DND-41 (cell line): ENCODE data around the gene PLD5.

Source experiments
- EZH2 ChIP-seq: IDR thresholded peaks from 3 replicates; pipeline ENCODE4 v1.6.1; 2012; ENCODE audit warnings: borderline replicate concordance, low read depth, mild to moderate bottlenecking, moderate library complexity, low read length, inconsistent platforms; ENCODE audit not compliant: severe bottlenecking
- TF ChIP-seq, protein P1 (sequence below): IDR thresholded peaks from 2 replicates; pipeline ENCODE4 v1.5.1; 2012; ENCODE audit warnings: borderline replicate concordance, low read length, moderate library complexity, mild to moderate bottlenecking; ENCODE audit not compliant: poor library complexity, severe bottlenecking; ENCODE audit errors: extremely low read depth

DNA sequence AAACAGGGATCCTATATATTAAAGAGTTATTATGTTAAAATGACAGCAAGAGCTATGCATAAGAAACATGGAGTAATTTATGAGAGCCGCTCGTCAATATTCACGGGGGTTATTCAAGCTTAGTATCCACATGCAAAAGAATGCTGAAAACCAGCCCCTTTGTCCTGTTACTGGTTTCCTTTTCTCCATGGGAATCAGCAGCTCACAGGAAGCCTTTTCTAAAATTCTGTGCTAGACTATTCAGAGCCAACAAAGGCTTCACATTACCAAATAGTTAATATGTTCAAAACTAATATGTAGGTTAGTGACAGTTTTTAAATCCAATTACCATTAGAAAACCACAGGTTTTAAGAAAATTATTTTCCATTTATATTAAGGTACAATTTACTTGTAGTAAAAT, 300.0 kb downstream of the PLD5 start:
- TF ChIP-seq, protein P1, sequence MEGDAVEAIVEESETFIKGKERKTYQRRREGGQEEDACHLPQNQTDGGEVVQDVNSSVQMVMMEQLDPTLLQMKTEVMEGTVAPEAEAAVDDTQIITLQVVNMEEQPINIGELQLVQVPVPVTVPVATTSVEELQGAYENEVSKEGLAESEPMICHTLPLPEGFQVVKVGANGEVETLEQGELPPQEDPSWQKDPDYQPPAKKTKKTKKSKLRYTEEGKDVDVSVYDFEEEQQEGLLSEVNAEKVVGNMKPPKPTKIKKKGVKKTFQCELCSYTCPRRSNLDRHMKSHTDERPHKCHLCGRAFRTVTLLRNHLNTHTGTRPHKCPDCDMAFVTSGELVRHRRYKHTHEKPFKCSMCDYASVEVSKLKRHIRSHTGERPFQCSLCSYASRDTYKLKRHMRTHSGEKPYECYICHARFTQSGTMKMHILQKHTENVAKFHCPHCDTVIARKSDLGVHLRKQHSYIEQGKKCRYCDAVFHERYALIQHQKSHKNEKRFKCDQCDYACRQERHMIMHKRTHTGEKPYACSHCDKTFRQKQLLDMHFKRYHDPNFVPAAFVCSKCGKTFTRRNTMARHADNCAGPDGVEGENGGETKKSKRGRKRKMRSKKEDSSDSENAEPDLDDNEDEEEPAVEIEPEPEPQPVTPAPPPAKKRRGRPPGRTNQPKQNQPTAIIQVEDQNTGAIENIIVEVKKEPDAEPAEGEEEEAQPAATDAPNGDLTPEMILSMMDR: no peak
- no peak for TF ChIP-seq EZH2
